PC-9 (cell line): ENCODE results near the gene CACFD1. TPM values are rescaled to one million over a fixed set of nuclear protein-coding genes. Genes with fewer than 3 reads are reported as not detected.

ENCODE experiments used
- BruUV-seq: library from RNA; stranded (reverse); fragments of 400-500 nt; replicated peaks from 2 replicates; lab custom pipeline; 2021; lab: Mats Ljungman, UMichigan
- CTCF ChIA-PET: fragments of 300-600 bp; sonication (Branson Sonifier 250); formaldehyde crosslinking; loops from one replicate; lab custom pipeline; 2022; ENCODE audit warnings: antibody characterized with exemption; lab: Charles Lee
- POLR2A ChIA-PET: fragments of 300-600 bp; sonication (Branson Sonifier 250); formaldehyde crosslinking; loops from one replicate; lab custom pipeline; 2022; ENCODE audit warnings: antibody characterized with exemption; ENCODE audit not compliant: unreplicated experiment; lab: Charles Lee
- DNase-seq, 2 experiments: peaks; one replicate each; pipeline versions ENCODE4 v3.0.0 to v3.0.0-alpha.2; 2015 to 2022; ENCODE audit warnings: mixed read lengths in 1 of 2
- H2AFZ ChIP-seq: fragments of 200-600 bp; sonication (generic); 2 replicates; pipeline ENCODE4 v1.8.1; 2017; ENCODE audit warnings: antibody characterized with exemption
- H3F3A ChIP-seq: fragments of 200-600 bp; sonication (generic); 2 replicates; pipeline ENCODE4 v1.8.1; 2017; ENCODE audit warnings: antibody characterized with exemption, mild to moderate bottlenecking, low read depth; ENCODE audit not compliant: insufficient read depth
- H3K27ac ChIP-seq: fragments of 200-600 bp; sonication (generic); 2 replicates; pipeline ENCODE4 v1.6.1; 2016; ENCODE audit warnings: mixed run types
- H3K27me3 ChIP-seq: fragments of 200-600 bp; sonication (generic); 2 replicates; pipeline ENCODE4 v1.6.1; 2016; ENCODE audit warnings: low read depth, mixed run types; ENCODE audit not compliant: insufficient read depth
- H3K36me3 ChIP-seq: fragments of 200-600 bp; sonication (generic); 2 replicates; pipeline ENCODE4 v1.6.1; 2016; ENCODE audit warnings: low read depth, mixed run types
- H3K4me1 ChIP-seq: fragments of 200-600 bp; sonication (generic); replicated peaks from 2 replicates; pipeline ENCODE4 v1.6.1; 2016; ENCODE audit warnings: mixed run types; ENCODE audit not compliant: insufficient read depth
- H3K4me2 ChIP-seq: fragments of 200-600 bp; sonication (generic); 2 replicates; pipeline ENCODE4 v1.6.1; 2017; ENCODE audit warnings: mixed run types
- H3K4me3 ChIP-seq: fragments of 200-600 bp; sonication (generic); 2 replicates; pipeline ENCODE4 v1.6.1; 2016; ENCODE audit warnings: mixed run types
- H3K79me2 ChIP-seq: fragments of 200-600 bp; sonication (generic); 2 replicates; pipeline ENCODE4 v1.6.1; 2017; ENCODE audit warnings: low read depth, mixed run types
- H3K9me2 ChIP-seq: fragments of 200-600 bp; sonication (generic); 2 replicates; pipeline ENCODE4 v1.8.1; 2017; ENCODE audit warnings: mild to moderate bottlenecking; ENCODE audit not compliant: insufficient read depth
- H3K9me3 ChIP-seq: fragments of 200-600 bp; sonication (generic); 2 replicates; pipeline ENCODE4 v1.8.1; 2016; ENCODE audit warnings: low read depth; ENCODE audit not compliant: insufficient read depth
- H4K20me1 ChIP-seq: fragments of 200-600 bp; sonication (generic); 2 replicates; pipeline ENCODE4 v1.8.1; 2017; ENCODE audit not compliant: insufficient read depth
- EZH2 ChIP-seq: fragments of 200-600 bp; sonication (generic); IDR thresholded peaks from 2 replicates; pipeline ENCODE4 v1.8.0; 2017; ENCODE audit warnings: antibody characterized with exemption, low read depth
- intact Hi-C: fragments of 100-400 bp; cut with micrococcal nuclease; formaldehyde crosslinking; loops from one replicate; pipeline ENCODE4 v1.10.0; 2022; ENCODE audit not compliant: unreplicated experiment
- total RNA-seq: library from RNA; stranded (reverse); gene quantifications from 2 replicates; pipeline ENCODE4 v1.2.3, GENCODE V29; 2021
- TF ChIP-seq, protein P1 (sequence below): fragments of 200-600 bp; sonication (generic); conservative IDR thresholded peaks from 2 replicates; pipeline ENCODE4 v1.6.1; 2017; ENCODE audit warnings: mixed run types, antibody characterized with exemption, mild to moderate bottlenecking, moderate library complexity

CACFD1 gene
- total RNA-seq, 1 experiment from 2014 or later = 28.7 TPM

- no peak overlapping the region for H3K4me2 ChIP-seq
- no peaks in the 10 kb centered on the region for H3K9me3 ChIP-seq
- POLR2A ChIA-PET = no interaction called here
- H3K79me2 ChIP-seq = no peaks in the 10 kb centered on the region
- no peaks in the 10 kb centered on the region; the same call in 1 of the 2 replicates for H4K20me1 ChIP-seq
- H3F3A ChIP-seq = no peaks in the 10 kb centered on the region; the same call in 1 of the 2 replicates
- no peak overlapping the region for H3K4me3 ChIP-seq
- no peaks in the 10 kb centered on the region for H3K27me3 ChIP-seq
- no TSS peak for BruUV-seq
- DNase-seq = no peak
- H3K36me3 ChIP-seq = no peaks in the 10 kb centered on the region
- 0 out of 2 replicates have a peak, but pooled peaks cover 6% of the 10 kb centered on the region for H3K4me1 ChIP-seq
- CTCF ChIA-PET = no interaction called here
- H3K27ac ChIP-seq = no peak overlapping the region
- no peaks in the 10 kb centered on the region for H3K9me2 ChIP-seq
- TF ChIP-seq, protein P1, sequence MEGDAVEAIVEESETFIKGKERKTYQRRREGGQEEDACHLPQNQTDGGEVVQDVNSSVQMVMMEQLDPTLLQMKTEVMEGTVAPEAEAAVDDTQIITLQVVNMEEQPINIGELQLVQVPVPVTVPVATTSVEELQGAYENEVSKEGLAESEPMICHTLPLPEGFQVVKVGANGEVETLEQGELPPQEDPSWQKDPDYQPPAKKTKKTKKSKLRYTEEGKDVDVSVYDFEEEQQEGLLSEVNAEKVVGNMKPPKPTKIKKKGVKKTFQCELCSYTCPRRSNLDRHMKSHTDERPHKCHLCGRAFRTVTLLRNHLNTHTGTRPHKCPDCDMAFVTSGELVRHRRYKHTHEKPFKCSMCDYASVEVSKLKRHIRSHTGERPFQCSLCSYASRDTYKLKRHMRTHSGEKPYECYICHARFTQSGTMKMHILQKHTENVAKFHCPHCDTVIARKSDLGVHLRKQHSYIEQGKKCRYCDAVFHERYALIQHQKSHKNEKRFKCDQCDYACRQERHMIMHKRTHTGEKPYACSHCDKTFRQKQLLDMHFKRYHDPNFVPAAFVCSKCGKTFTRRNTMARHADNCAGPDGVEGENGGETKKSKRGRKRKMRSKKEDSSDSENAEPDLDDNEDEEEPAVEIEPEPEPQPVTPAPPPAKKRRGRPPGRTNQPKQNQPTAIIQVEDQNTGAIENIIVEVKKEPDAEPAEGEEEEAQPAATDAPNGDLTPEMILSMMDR = no peak
- no peak for TF ChIP-seq EZH2
- intact Hi-C loops = no loop called here
- H2AFZ ChIP-seq = no peak overlapping the region
Measured at GRCh38 chr9:133473743-133474142, 14.0 kb downstream of the CACFD1 start.

GRCh38 chr9:133474215-133474614, 14.4 kb downstream of the CACFD1 start:
- Histone ChIP-seq H3K4me2 (no peak overlapping the region), H3K79me2 (no peaks in the 10 kb centered on the region), H4K20me1 (no peaks in the 10 kb centered on the region; the same call in 1 of the 2 replicates), H3K4me3 (no peak overlapping the region), H3K9me2 (no peaks in the 10 kb centered on the region), H3K27me3 (no peaks in the 10 kb centered on the region), H3F3A (no peaks in the 10 kb centered on the region; the same call in 1 of the 2 replicates), H2AFZ (no peak overlapping the region), H3K9me3 (no peaks in the 10 kb centered on the region), H3K36me3 (no peaks in the 10 kb centered on the region), H3K27ac (no peak overlapping the region), H3K4me1 (0 out of 2 replicates have a peak, but pooled peaks cover 6% of the 10 kb centered on the region)
- no peak for TF ChIP-seq EZH2
- TF ChIP-seq, protein P1 = no peak
- BruUV-seq = no TSS peak
- DNase-seq = no peak
- intact Hi-C loops = no loop called here
- ChIA-PET CTCF (no interaction called here), POLR2A (interaction anchor here (0.6 kb wide), 1 partner anchor 15 kb away, joined by 4 read pairs; no protein-coding TSS in a partner anchor)

DNA sequence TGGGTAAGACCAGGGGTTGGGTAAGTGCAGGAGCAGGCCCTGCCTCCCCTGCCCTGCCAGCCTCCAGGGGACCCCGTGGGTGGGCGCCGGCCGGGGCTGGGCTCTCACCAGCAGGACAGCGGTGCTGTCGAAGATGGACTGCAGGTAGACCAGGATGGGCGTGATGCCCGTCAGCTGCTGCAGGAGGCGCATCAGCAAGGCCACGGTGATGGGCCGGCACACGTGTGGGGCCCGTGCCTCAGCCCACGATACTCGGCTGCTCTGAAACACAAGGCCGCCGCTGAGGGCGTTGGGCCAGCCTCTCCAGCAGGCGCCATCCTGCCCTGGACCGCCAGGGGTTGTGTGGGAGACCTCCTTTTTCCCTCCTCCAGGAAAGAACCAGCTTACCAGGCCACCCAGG, 15.1 kb downstream of the CACFD1 start:
- Histone ChIP-seq H2AFZ (no peak overlapping the region), H3K27ac (no peak overlapping the region), H3K9me2 (no peaks in the 10 kb centered on the region), H3K27me3 (no peaks in the 10 kb centered on the region), H3K36me3 (no peaks in the 10 kb centered on the region), H3K4me1 (peaks cover 11% of the 10 kb centered on the region; the same call in 1 of the 2 replicates), H4K20me1 (no peaks in the 10 kb centered on the region; the same call in 1 of the 2 replicates), H3K4me2 (no peak overlapping the region), H3F3A (no peaks in the 10 kb centered on the region; the same call in 1 of the 2 replicates), H3K79me2 (no peaks in the 10 kb centered on the region), H3K9me3 (no peaks in the 10 kb centered on the region), H3K4me3 (no peak overlapping the region)
- DNase-seq = no peak
- intact Hi-C loops = no loop called here
- CTCF ChIA-PET = no interaction called here
- BruUV-seq = no TSS peak
- TF ChIP-seq EZH2 = no peak
- TF ChIP-seq, protein P1 = no peak
- POLR2A ChIA-PET = interaction anchor here (0.6 kb wide), 1 partner anchor 15 kb away, joined by 4 read pairs; no protein-coding TSS in a partner anchor
